ENCODE results near the gene SP2. TPM values are rescaled to one million over a fixed set of nuclear protein-coding genes. Genes with fewer than 3 reads are reported as not detected.

The SP2 gene
- total RNA-seq, 1 donor from 2014 or later, result 198 TPM

DNA sequence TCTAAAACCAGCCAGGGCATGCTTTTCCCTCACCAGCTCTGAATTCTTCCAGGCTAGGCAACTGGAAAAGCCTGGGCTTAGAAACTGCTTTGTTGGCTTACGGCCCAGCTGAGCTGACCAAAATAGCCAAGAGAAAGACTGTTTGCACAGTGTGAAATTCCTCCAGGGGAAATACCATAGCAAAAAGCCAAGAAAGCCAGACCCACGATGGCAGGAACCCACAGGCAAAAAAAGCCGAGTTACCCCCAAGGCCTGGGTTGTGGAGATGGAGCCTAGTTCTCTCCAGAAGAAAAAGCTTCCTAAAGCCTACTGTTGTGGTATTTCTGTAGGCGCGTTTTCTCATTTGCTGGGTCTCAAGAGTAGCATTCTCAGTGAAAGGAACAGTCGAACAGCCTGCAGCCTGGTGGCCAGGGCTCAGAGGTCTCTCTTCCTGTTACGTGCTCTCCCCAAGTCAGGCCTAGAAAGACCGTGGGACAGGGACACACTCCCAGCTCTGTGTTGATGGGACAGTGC is 9.2 kb downstream of the SP2 start:
- DNase-seq (ENCODE audit: low spot score in 2 of 2), result peak; percentile 18 to 91
- TF ChIP-seq, protein P1, sequence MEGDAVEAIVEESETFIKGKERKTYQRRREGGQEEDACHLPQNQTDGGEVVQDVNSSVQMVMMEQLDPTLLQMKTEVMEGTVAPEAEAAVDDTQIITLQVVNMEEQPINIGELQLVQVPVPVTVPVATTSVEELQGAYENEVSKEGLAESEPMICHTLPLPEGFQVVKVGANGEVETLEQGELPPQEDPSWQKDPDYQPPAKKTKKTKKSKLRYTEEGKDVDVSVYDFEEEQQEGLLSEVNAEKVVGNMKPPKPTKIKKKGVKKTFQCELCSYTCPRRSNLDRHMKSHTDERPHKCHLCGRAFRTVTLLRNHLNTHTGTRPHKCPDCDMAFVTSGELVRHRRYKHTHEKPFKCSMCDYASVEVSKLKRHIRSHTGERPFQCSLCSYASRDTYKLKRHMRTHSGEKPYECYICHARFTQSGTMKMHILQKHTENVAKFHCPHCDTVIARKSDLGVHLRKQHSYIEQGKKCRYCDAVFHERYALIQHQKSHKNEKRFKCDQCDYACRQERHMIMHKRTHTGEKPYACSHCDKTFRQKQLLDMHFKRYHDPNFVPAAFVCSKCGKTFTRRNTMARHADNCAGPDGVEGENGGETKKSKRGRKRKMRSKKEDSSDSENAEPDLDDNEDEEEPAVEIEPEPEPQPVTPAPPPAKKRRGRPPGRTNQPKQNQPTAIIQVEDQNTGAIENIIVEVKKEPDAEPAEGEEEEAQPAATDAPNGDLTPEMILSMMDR (IDR thresholded peaks at IDR 0.05), result no peak
- H3K9me3 ChIP-seq, result no peaks in the 10 kb centered on the region
- intact Hi-C loops (cut with DNase I), result loop anchor here (2.0 to 5.0 kb wide), 2 partner anchors 66 to 117 kb away; partner anchors contain the start of gene CDK5RAP3
- H3K4me3 ChIP-seq, result peak overlapping the region in 1 of 2 donors; percentile 14
- H3K27me3 ChIP-seq, result no peaks in the 10 kb centered on the region
- H3K4me1 ChIP-seq, result peaks cover 42 to 88% of the 10 kb centered on the region in 2 donors
- H3K36me3 ChIP-seq, result no peaks in the 10 kb centered on the region
- H3K27ac ChIP-seq, result peak overlapping the region; percentile 92 to 96

DNA sequence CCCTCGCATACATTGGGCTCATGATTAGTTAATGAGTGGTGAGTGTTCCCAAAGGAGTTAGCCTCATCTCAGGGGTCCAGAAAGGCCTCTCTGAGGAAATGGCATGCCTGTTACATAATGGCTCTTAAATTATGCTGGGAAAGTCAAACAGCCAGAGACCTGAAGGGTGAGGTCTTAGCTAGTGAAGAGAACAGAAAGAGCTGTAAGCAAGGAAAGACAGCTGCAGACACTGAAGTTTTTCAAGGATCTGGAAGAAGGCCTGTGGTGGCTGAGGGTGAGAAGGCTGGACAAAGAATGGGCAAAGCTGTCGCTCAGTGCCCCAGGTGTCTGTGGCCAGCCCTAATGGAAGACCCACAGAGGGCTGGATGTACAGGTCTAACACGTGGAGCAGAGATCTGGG is 10.4 kb downstream of the SP2 start:
- Histone ChIP-seq H3K4me1 (peaks cover 34 to 76% of the 10 kb centered on the region in 2 donors), H3K27me3 (no peaks in the 10 kb centered on the region), H3K4me3 (no peak overlapping the region), H3K27ac (peak overlapping the region; percentile 92 to 96), H3K9me3 (no peaks in the 10 kb centered on the region), H3K36me3 (no peaks in the 10 kb centered on the region)
- TF ChIP-seq, protein P1 (IDR thresholded peaks at IDR 0.05), result no peak
- no peak for DNase-seq (ENCODE audit: low spot score in 2 of 2)
- intact Hi-C loops (cut with DNase I), result loop anchor here (5.0 kb wide), 1 partner anchor 116 kb away; no protein-coding TSS in a partner anchor

DNA sequence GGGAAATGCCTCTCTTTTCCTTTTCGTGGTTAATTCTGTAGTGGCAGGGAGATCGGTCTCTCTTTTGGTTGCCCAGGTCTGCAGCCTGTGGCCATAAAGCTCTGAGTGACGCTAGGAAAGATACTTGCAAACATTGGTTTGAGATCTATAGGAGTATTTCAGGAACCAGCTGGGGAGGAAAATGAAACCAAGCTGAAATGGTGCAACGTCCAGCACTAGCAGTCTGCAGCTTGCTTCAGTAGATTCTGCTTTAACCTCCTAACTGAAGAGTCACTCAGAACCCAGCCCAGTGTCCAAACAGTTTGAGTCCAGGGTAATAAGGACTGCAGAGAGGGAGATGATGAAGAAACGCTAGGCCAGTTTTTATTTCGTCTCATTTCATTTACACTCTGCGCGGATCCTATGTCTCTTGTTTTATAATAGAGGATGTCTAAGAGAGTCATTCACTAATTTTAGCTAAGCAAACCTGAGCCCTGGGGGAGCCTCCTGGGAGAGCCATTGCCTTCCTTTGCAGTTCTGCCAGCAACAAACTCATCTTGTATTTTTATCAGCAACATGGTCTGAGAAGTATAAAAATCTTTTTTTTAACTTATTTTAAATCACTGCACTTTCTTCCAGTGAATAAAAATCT is 12.0 kb downstream of the SP2 start:
- Histone ChIP-seq H3K27ac (peak overlapping the region; percentile 92 to 96), H3K36me3 (no peaks in the 10 kb centered on the region), H3K4me3 (peak overlapping the region in 1 of 2 donors; percentile 16), H3K27me3 (no peaks in the 10 kb centered on the region), H3K9me3 (no peaks in the 10 kb centered on the region), H3K4me1 (peaks cover 33 to 63% of the 10 kb centered on the region in 2 donors)
- intact Hi-C loops (cut with DNase I), result loop anchor here (5.0 kb wide), 1 partner anchor 114 kb away; no protein-coding TSS in a partner anchor
- TF ChIP-seq, protein P1 (IDR thresholded peaks at IDR 0.05), result no peak
- no peak for DNase-seq (ENCODE audit: low spot score in 2 of 2)

DNA sequence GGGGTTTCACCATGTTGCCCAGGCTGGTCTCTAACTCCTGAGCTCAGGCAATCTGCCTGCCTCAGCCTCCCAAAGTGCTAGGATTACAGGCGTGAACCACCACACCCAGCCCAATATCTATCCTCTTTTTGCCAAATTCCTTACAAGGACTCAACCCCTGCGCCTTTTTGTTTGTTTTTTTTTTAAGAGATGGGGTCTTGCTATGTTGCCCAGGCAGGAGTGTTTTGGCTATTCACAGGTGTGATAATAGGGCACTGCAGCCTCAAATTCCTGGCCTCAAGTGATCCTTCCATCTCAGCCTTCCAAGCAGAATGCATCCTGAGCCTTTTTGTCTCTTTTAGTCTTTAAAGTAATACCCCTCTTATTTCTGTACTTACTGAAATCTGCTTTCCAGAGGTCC is 17.0 kb downstream of the SP2 start:
- Histone ChIP-seq H3K9me3 (no peaks in the 10 kb centered on the region), H3K27me3 (no peaks in the 10 kb centered on the region), H3K4me3 (no peak overlapping the region), H3K36me3 (peaks cover 6 to 9% of the 10 kb centered on the region in 2 donors), H3K27ac (no peak overlapping the region), H3K4me1 (peaks cover 8 to 36% of the 10 kb centered on the region in 2 donors)
- no peak for DNase-seq (ENCODE audit: low spot score in 2 of 2)
- TF ChIP-seq, protein P1 (IDR thresholded peaks at IDR 0.05), result no peak
- intact Hi-C loops (cut with DNase I), result no loop called here

DNA sequence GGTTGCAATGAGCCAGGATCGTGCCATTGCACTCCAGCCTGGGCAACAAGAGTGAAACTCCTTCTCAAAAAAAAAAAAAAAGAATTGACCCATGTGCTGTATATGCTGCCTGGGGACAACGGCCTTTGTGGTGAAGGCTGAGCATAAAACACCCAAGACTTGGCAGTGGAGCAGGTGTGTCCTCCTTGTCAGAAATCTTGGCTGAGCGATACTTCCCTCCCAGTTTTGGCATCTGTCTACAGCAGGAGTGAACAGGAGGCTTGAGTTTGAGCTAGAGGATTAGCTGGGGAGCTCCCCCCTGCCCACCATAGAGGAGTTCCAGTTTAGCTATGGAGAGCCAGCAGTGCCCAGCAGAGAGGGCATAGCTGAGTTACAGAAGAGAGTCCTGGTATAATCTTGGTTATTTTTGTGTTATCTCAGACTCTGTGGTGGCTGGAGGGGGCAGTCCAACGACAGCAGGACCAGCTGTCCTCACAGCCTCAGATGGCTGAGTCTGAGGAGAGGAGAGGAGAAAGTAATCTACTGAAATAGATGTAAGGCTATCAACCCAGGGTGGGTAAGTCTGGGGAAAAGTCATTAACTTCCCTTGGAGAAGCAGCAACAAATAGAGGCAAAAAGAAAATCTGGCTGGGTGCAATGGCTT is 18.4 kb downstream of the SP2 start:
- Histone ChIP-seq H3K4me1 (peaks cover 8 to 27% of the 10 kb centered on the region in 2 donors), H3K4me3 (no peak overlapping the region), H3K27ac (no peak overlapping the region), H3K36me3 (peaks cover 6 to 9% of the 10 kb centered on the region in 2 donors), H3K9me3 (no peaks in the 10 kb centered on the region), H3K27me3 (no peaks in the 10 kb centered on the region)
- intact Hi-C loops (cut with DNase I), result no loop called here
- TF ChIP-seq, protein P1 (IDR thresholded peaks at IDR 0.05), result no peak
- no peak for DNase-seq (ENCODE audit: low spot score in 2 of 2)

All from ascending aorta (tissue), 2 donors.